Subcutaneous adipose tissue (tissue), 4 donors: ENCODE data around the gene NINL. TPM values are rescaled to one million over a fixed set of nuclear protein-coding genes. Genes with fewer than 3 reads are reported as not detected.

Experiments used
- total RNA-seq, 4 donors: library from RNA; depleted of rRNA; stranded (reverse); fragments of >200 nt; gene quantifications; one replicate each; pipeline ENCODE4 v1.1.0, GENCODE V29; 2016
- TF ChIP-seq, protein P1 (sequence below): fragments of 450-650 bp; IDR thresholded peaks from one replicate; pipeline ENCODE4 v1.5.1; 2016; ENCODE audit warnings: low read depth, mild to moderate bottlenecking, control low read depth, antibody characterized with exemption, moderate library complexity

The NINL gene
- total RNA-seq, 4 donors from 2014 or later, result 4.6 to 10.0 (median 4.8) TPM

- TF ChIP-seq, protein P1, sequence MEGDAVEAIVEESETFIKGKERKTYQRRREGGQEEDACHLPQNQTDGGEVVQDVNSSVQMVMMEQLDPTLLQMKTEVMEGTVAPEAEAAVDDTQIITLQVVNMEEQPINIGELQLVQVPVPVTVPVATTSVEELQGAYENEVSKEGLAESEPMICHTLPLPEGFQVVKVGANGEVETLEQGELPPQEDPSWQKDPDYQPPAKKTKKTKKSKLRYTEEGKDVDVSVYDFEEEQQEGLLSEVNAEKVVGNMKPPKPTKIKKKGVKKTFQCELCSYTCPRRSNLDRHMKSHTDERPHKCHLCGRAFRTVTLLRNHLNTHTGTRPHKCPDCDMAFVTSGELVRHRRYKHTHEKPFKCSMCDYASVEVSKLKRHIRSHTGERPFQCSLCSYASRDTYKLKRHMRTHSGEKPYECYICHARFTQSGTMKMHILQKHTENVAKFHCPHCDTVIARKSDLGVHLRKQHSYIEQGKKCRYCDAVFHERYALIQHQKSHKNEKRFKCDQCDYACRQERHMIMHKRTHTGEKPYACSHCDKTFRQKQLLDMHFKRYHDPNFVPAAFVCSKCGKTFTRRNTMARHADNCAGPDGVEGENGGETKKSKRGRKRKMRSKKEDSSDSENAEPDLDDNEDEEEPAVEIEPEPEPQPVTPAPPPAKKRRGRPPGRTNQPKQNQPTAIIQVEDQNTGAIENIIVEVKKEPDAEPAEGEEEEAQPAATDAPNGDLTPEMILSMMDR, result no peak
These were observed 53.1 kb downstream of the NINL start for GRCh38 chr20:25532015-25532751.

GRCh38 chr20:25529295-25529951 lies 55.9 kb downstream of the NINL start:
- TF ChIP-seq, protein P1, result no peak

- TF ChIP-seq, protein P1, result no peak
These were observed 57.4 kb downstream of the NINL start for GRCh38 chr20:25527949-25528348.

DNA sequence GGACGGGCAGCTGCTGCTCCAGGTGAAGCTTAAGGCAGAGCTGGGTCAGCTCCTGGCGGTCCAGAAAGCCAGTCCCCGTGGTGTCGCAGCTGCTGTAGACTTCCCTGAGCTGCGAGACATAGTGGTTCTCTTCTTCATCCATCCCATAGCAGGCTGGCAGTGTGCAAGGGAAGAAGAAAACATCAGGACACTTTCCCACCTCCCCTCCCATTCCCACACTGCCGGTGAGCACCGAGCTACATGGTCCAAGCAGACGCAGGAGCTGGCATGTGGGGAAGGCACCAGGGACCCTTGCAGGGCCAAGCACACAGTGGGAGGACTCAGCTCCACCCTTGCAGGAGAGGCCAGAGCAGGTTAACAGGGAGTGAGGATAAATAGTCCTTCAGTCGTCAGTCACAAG lies 58.9 kb downstream of the NINL start:
- TF ChIP-seq, protein P1, result no peak

DNA sequence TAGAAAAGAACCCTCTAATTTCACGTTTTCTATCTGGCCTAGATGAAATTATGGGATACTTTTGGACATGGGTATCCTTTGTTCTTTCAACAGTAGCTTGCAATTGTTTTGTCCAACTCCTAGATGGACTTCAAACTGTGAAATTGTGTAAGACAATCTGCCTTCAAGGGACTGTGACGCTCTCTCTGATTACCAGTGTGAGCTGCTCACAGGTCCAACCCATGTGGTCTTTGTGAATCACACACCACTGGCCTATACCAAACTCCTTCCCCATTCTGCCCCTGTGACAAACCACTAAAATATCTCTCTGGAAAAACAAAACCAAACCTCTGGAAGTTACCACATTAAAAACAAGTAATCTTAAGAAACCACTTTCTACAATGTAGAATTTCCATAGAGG lies 59.5 kb downstream of the NINL start:
- TF ChIP-seq, protein P1, result no peak

- TF ChIP-seq, protein P1, result no peak
These were observed 60.0 kb downstream of the NINL start for GRCh38 chr20:25525295-25525694.

DNA sequence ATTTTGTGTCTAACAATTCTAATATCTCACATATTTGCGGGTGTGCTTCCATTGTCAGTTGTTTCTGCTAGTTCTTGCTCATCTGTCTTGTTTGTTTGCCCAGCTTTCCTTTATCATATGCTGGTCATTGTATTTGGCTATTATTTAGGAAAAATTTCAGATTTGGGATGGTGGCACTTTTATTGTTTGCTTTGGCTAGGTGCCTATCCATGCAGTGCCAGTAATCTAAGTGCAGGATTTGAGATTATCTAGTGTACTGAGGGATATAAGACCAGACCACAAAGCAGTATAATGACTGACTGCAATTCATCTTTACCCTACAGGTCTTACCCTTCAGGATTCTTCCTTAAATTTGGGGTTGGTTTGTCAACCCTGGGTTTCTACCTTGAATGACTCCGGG lies 63.9 kb downstream of the NINL start:
- TF ChIP-seq, protein P1, result no peak
